Keratinocyte (primary cell): ENCODE data around the gene MAP3K14.

Experiments used
- CTCF ChIP-seq, 3 experiments: IDR thresholded peaks in 1 of 3; conservative IDR thresholded peaks in 1 of 3; optimal IDR thresholded peaks in 1 of 3; 2 replicates in 2 of 3; 3 replicates in 1 of 3; pipeline versions ENCODE3 to v1.5.1; 2011; ENCODE audit warnings: low read length in 3 of 3, mild to moderate bottlenecking in 3 of 3, moderate library complexity in 2 of 3, control low read depth in 1 of 3, inconsistent platforms in 1 of 3; ENCODE audit not compliant: insufficient read depth in 2 of 3; ENCODE audit errors: extremely low read depth in 1 of 3
- EZH2 ChIP-seq: IDR thresholded peaks from one replicate; pipeline ENCODE4 v1.6.1; 2012; ENCODE audit warnings: inconsistent platforms, mild to moderate bottlenecking, low read length, moderate library complexity

- TF ChIP-seq CTCF (optimal IDR thresholded peaks at IDR 0.05 in 1 of 3, IDR thresholded peaks at IDR 0.05 in 1 of 3, conservative IDR thresholded peaks at IDR 0.05 in 1 of 3; ENCODE audit: extremely low read depth in 1 of 3, insufficient read depth in 2 of 3, low read length in 3 of 3) (no peak), EZH2 (no peak)
Measured at GRCh38 chr17:45253879-45254278, 62.9 kb downstream of the MAP3K14 start.
